ENCODE data around the gene CCIN. TPM values are rescaled to one million over a fixed set of nuclear protein-coding genes. Genes with fewer than 3 reads are reported as not detected.
"Not testable (repeated sequence)": the region's sequence is repeated elsewhere in the genome, so short reads cannot be mapped to it uniquely, and the experiment has no call there.

CCIN gene
- total RNA-seq, 1 donor = 2.6 TPM

DNA sequence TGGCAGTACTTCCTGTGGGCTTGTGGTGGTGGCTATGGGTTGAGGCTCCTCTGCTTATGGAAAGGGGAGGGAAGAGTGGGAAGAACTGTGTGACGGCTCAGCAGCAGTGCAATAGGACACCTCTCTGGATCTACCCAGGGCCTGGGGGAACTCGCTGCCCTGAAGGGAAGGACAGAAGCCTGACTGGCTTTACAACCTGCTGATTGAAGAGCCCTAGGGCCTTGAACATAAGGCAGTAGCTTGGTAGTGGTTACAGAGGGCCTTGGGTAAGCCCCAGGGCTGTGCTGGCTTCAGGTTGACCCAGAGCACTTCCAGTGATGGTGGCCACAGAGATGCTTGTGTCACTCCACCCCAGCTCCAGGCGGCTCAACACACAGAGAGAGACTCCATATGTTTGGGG is 5.5 kb downstream of the CCIN start:
- no peak overlapping the region for H3K4me3 ChIP-seq (ENCODE audit: low read depth, low read length)
- TF ChIP-seq, protein P1, sequence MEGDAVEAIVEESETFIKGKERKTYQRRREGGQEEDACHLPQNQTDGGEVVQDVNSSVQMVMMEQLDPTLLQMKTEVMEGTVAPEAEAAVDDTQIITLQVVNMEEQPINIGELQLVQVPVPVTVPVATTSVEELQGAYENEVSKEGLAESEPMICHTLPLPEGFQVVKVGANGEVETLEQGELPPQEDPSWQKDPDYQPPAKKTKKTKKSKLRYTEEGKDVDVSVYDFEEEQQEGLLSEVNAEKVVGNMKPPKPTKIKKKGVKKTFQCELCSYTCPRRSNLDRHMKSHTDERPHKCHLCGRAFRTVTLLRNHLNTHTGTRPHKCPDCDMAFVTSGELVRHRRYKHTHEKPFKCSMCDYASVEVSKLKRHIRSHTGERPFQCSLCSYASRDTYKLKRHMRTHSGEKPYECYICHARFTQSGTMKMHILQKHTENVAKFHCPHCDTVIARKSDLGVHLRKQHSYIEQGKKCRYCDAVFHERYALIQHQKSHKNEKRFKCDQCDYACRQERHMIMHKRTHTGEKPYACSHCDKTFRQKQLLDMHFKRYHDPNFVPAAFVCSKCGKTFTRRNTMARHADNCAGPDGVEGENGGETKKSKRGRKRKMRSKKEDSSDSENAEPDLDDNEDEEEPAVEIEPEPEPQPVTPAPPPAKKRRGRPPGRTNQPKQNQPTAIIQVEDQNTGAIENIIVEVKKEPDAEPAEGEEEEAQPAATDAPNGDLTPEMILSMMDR (IDR thresholded peaks at IDR 0.05; ENCODE audit: insufficient read depth, low read length) = no peak
- no peak for DNase-seq (ENCODE audit: low read depth)

DNA sequence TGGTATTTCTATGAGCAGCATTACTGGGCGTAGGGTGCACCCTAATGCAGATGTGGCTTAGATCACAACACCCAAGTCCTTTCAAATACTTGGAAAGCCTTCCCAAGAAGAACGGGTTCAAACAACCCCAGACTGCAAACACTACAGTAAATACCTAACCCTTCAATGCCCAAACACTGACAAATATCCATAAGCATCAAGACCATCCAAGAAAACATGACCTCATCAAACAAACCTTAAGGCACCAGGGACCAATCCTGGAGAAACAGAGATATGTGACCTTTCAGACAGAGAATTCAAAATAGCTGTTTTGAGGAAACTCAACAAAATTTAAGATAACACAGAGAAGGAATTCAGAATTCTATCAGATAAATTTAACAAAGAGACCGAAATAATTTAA is 6.0 kb downstream of the CCIN start:
- not testable (repeated sequence) for DNase-seq (ENCODE audit: low read depth); H3K4me3 ChIP-seq (ENCODE audit: low read depth, low read length)

DNA sequence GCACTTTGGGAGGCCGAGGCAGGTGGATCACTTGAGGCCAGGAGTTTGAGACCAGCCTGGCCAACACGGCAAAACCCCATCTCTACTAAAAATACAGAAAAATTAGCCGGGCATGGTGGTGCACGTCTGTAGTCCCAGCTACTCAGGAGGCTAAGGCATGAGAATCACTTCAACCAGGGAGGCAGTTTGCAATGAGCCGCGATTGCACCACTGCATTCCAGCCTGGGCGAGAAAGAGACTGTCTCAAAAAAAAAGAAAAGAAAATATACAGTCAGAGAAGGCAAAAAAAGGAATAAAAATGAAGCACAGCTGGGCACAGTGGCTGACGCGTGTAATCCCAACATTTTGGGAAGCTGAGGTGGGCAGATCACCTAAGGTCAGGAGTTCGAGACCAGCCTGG is 7.3 kb downstream of the CCIN start:
- DNase-seq (ENCODE audit: low read depth) = not testable (repeated sequence)

GRCh38 chr9:36177571-36177970 is 8.4 kb downstream of the CCIN start:
- TF ChIP-seq, protein P1 (IDR thresholded peaks at IDR 0.05; ENCODE audit: insufficient read depth, low read length) = no peak
- no peak for DNase-seq (ENCODE audit: low read depth)
- no peak overlapping the region for H3K4me3 ChIP-seq (ENCODE audit: low read depth, low read length)

More for the DNA sequence above, 7.3 kb downstream of the CCIN start:
- H3K4me3 ChIP-seq (ENCODE audit: low read depth, low read length) = not testable (repeated sequence)

GRCh38 chr9:36180243-36180642 is 11.1 kb downstream of the CCIN start:
- DNase-seq (ENCODE audit: low read depth); H3K4me3 ChIP-seq (ENCODE audit: low read depth, low read length): not testable (repeated sequence)

GRCh38 chr9:36187414-36187813 is 18.2 kb downstream of the CCIN start:
- peak; percentile 91 for DNase-seq (ENCODE audit: low read depth)

GRCh38 chr9:36188212-36188611 is 19.0 kb downstream of the CCIN start:
- no peak for DNase-seq (ENCODE audit: low read depth)
- TF ChIP-seq, protein P1 (IDR thresholded peaks at IDR 0.05; ENCODE audit: insufficient read depth, low read length) = no peak
- H3K4me3 ChIP-seq (ENCODE audit: low read depth, low read length) = no peak overlapping the region

More at GRCh38 chr9:36187414-36187813, 18.2 kb downstream of the CCIN start:
- TF ChIP-seq, protein P1 (IDR thresholded peaks at IDR 0.05; ENCODE audit: insufficient read depth, low read length) = no peak
- H3K4me3 ChIP-seq (ENCODE audit: low read depth, low read length) = no peak overlapping the region

DNA sequence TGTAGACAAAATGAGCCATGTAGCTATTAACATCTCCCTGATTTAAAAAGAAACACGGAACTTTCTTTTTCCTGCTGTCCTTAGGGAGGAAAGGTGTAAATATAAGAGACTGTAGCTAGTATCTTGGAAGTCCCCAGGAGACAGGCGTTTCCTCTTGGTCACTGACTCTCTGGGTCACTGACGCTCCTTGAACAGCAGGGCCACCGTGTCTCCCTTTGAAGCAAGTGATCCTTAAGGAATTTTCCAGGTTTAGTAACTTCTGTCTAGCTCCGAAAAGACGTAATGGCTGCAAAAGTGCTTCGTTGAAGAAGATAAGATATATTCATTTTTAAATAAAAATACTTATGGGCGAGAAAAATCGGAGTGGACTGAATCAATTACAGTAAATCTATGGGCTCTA is 20.8 kb downstream of the CCIN start:
- no peak for DNase-seq (ENCODE audit: low read depth)
- TF ChIP-seq, protein P1 (IDR thresholded peaks at IDR 0.05; ENCODE audit: insufficient read depth, low read length) = no peak
- H3K4me3 ChIP-seq (ENCODE audit: low read depth, low read length) = peak overlapping the region; percentile 92
